GM23338 (cell line): ENCODE measurements around the gene CDK17. TPM values are rescaled to one million over a fixed set of nuclear protein-coding genes. Genes with fewer than 3 reads are reported as not detected.

Experiments
- ATAC-seq: fragments of 200-7000 bp; cut with Tn5 transposase; 3 replicates; pipeline ENCODE4 v1.9.1; 2020
- DNase-seq: peaks from one replicate; pipeline ENCODE4 v3.0.0-alpha.2; 2015; ENCODE audit warnings: low spot score
- H2AFZ ChIP-seq: fragments of 200-600 bp; sonication (generic); 2 replicates; pipeline ENCODE4 v1.8.0; 2016; ENCODE audit warnings: antibody characterized with exemption, mild to moderate bottlenecking, moderate library complexity
- H3F3A ChIP-seq: fragments of 200-600 bp; sonication (generic); replicated peaks from 2 replicates; pipeline ENCODE4 v1.8.0; 2017; ENCODE audit warnings: antibody characterized with exemption, mixed run types, low read depth
- H3K27ac ChIP-seq: fragments of 200-600 bp; sonication (generic); 2 replicates; pipeline ENCODE4 v1.6.1; 2016; ENCODE audit warnings: low read depth
- H3K27me3 ChIP-seq: fragments of 200-600 bp; sonication (generic); 2 replicates; pipeline ENCODE4 v1.8.0; 2016; ENCODE audit warnings: mild to moderate bottlenecking, mixed run types, moderate library complexity; ENCODE audit not compliant: insufficient read depth
- H3K36me3 ChIP-seq: fragments of 200-600 bp; sonication (generic); 2 replicates; pipeline ENCODE4 v1.8.0; 2016; ENCODE audit warnings: mild to moderate bottlenecking; ENCODE audit not compliant: insufficient read depth
- H3K4me1 ChIP-seq: fragments of 200-600 bp; sonication (generic); 2 replicates; pipeline ENCODE4 v1.8.0; 2016; ENCODE audit warnings: mild to moderate bottlenecking, moderate library complexity; ENCODE audit not compliant: insufficient read depth
- H3K4me2 ChIP-seq: fragments of 200-600 bp; sonication (generic); 2 replicates; pipeline ENCODE4 v1.7.1; 2017; ENCODE audit warnings: mixed run types
- H3K4me3 ChIP-seq: fragments of 200-600 bp; sonication (generic); 2 replicates; pipeline ENCODE4 v1.6.1; 2016; ENCODE audit warnings: mixed run types
- H3K79me2 ChIP-seq: fragments of 200-600 bp; sonication (generic); replicated peaks from 2 replicates; pipeline ENCODE4 v1.8.0; 2017; ENCODE audit warnings: mild to moderate bottlenecking; ENCODE audit not compliant: insufficient read depth
- H3K9me2 ChIP-seq: fragments of 200-600 bp; sonication (generic); 2 replicates; pipeline ENCODE4 v1.8.0; 2017; ENCODE audit not compliant: insufficient read depth
- H4K20me1 ChIP-seq: fragments of 200-600 bp; sonication (generic); replicated peaks from 2 replicates; pipeline ENCODE4 v1.8.0; 2017; ENCODE audit warnings: mild to moderate bottlenecking; ENCODE audit not compliant: insufficient read depth
- H3K27ac Mint-ChIP-seq: 2 replicates; pipeline ENCODE4 v1.8.0; 2020; ENCODE audit warnings: inconsistent platforms, mild to moderate bottlenecking, moderate library complexity, mixed read lengths
- H3K27me3 Mint-ChIP-seq: 3 replicates; pipeline ENCODE4 v1.8.0; 2022; ENCODE audit warnings: low read depth, mild to moderate bottlenecking, moderate library complexity, mixed read lengths, inconsistent platforms; ENCODE audit not compliant: insufficient read depth, poor library complexity
- H3K36me3 Mint-ChIP-seq: 3 replicates; pipeline ENCODE4 v1.8.0; 2021; ENCODE audit warnings: low read depth, mild to moderate bottlenecking, inconsistent platforms, moderate library complexity, mixed read lengths
- H3K4me1 Mint-ChIP-seq: 3 replicates; pipeline ENCODE4 v1.8.0; 2020; ENCODE audit warnings: mild to moderate bottlenecking, inconsistent platforms, mixed read lengths
- H3K4me3 Mint-ChIP-seq: 3 replicates; pipeline ENCODE4 v1.8.0; 2021; ENCODE audit warnings: moderate library complexity, mild to moderate bottlenecking, inconsistent platforms, mixed read lengths
- H3K9me3 Mint-ChIP-seq: 3 replicates; pipeline ENCODE4 v1.8.0; 2020; ENCODE audit warnings: moderate library complexity, mild to moderate bottlenecking, inconsistent platforms, mixed read lengths
- CREB1 ChIP-seq: fragments of 250-450 bp; sonication (Bioruptor Pico); IDR thresholded peaks from 2 replicates; pipeline ENCODE4 v1.5.0; 2020; ENCODE audit warnings: low read depth, mild to moderate bottlenecking, moderate library complexity
- EZH2 ChIP-seq: fragments of 200-600 bp; sonication (generic); IDR thresholded peaks from one replicate; pipeline ENCODE4 v1.8.0; 2017; ENCODE audit warnings: antibody characterized with exemption, mild to moderate bottlenecking, low read depth; ENCODE audit not compliant: unreplicated experiment
- EZH2phosphoT487 ChIP-seq: fragments of 200-600 bp; sonication (generic); IDR thresholded peaks from one replicate; pipeline ENCODE4 v1.8.1; 2018; ENCODE audit warnings: antibody characterized with exemption; ENCODE audit not compliant: unreplicated experiment
- JUNB ChIP-seq: IDR thresholded peaks from one replicate; pipeline ENCODE4 v1.6.1; 2016; ENCODE audit warnings: antibody characterized with exemption; ENCODE audit not compliant: unreplicated experiment
- NANOG ChIP-seq: IDR thresholded peaks from 2 replicates; pipeline ENCODE4 v1.6.1; 2016; ENCODE audit warnings: antibody characterized with exemption, borderline replicate concordance
- POLR2AphosphoS5 ChIP-seq: IDR thresholded peaks from 2 replicates; pipeline ENCODE4 v1.6.1; 2016; ENCODE audit warnings: antibody characterized with exemption, low read depth
- REST ChIP-seq: IDR thresholded peaks from one replicate; pipeline ENCODE4 v1.6.1; 2018; ENCODE audit warnings: antibody characterized with exemption; ENCODE audit not compliant: unreplicated experiment
- STAT1 ChIP-seq: IDR thresholded peaks from one replicate; pipeline ENCODE4 v1.6.1; 2016; ENCODE audit warnings: antibody characterized with exemption; ENCODE audit not compliant: unreplicated experiment
- ZNF331 ChIP-seq: fragments of 250-450 bp; sonication (Bioruptor Pico); IDR thresholded peaks from 2 replicates; pipeline ENCODE4 v1.5.0; 2020; ENCODE audit warnings: low read depth, mild to moderate bottlenecking, moderate library complexity
- ZNF462 ChIP-seq: fragments of 250-450 bp; sonication (Bioruptor Pico); IDR thresholded peaks from 2 replicates; pipeline ENCODE4 v1.5.0; 2020; ENCODE audit warnings: mild to moderate bottlenecking, moderate library complexity
- polyA plus RNA-seq: library from polyadenylated mRNA; unstranded; fragments of >200 nt; fragmentation: Nextera tagmentation; extraction: Ambion mirVana; gene quantifications from 2 replicates; pipeline ENCODE4 v1.2.1, GENCODE V29; 2016
- total RNA-seq: library from RNA; depleted of rRNA; stranded (reverse); fragments of >200 nt; shearing (Covaris generic); gene quantifications from 2 replicates; pipeline ENCODE4 v1.2.3, GENCODE V29; 2014
- TF ChIP-seq, protein P1 (sequence below): IDR thresholded peaks from 2 replicates; pipeline ENCODE4 v1.6.1; 2016; ENCODE audit warnings: antibody characterized with exemption

The CDK17 gene
- total and polyA plus RNA-seq, 2 experiments from 2014 or later, result 7.6 to 34.2 TPM

DNA sequence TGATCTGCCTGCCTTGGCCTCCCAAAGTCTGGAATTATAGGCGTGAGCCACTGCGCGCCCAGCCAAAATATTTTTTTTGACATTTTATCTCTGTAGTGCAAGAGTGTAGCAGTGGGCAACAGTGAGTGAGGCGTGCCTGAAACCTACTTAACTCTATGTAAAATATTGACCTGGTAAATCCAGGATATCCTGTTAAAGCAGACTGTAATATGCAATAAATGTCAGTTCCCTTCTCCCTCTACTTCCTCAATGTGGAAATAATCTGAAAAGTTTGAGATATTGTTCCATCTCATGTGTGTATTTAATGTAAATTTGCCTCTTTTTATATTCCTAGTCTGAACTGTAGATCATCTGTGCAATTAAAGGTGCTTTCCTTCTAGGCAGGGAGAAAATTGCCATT, 9.5 kb upstream of the CDK17 start:
- H2AFZ ChIP-seq, result no peak overlapping the region
- no peaks in the 10 kb centered on the region for H3K36me3 ChIP-seq
- H3K79me2 ChIP-seq, result no peaks in the 10 kb centered on the region
- no peaks in the 10 kb centered on the region for H3F3A ChIP-seq
- Mint-ChIP-seq H3K4me1 (no peaks in the 10 kb centered on the region), H3K27ac (no peak overlapping the region), H3K9me3 (no peaks in the 10 kb centered on the region), H3K27me3 (peaks cover 2% of the 10 kb centered on the region), H3K4me3 (no peak overlapping the region), H3K36me3 (no peaks in the 10 kb centered on the region)
- no peaks in the 10 kb centered on the region for H3K4me1 ChIP-seq
- no peak for DNase-seq
- TF ChIP-seq NANOG (no peak), JUNB (no peak)
- TF ChIP-seq, protein P1, sequence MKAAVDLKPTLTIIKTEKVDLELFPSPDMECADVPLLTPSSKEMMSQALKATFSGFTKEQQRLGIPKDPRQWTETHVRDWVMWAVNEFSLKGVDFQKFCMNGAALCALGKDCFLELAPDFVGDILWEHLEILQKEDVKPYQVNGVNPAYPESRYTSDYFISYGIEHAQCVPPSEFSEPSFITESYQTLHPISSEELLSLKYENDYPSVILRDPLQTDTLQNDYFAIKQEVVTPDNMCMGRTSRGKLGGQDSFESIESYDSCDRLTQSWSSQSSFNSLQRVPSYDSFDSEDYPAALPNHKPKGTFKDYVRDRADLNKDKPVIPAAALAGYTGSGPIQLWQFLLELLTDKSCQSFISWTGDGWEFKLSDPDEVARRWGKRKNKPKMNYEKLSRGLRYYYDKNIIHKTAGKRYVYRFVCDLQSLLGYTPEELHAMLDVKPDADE, result no peak
- no peaks in the 10 kb centered on the region for H3K9me2 ChIP-seq
- no peaks in the 10 kb centered on the region for H3K27me3 ChIP-seq
- ATAC-seq, result no peak
- no peak overlapping the region for H3K4me3 ChIP-seq
- H4K20me1 ChIP-seq, result no peaks in the 10 kb centered on the region
- H3K4me2 ChIP-seq, result no peak overlapping the region
- H3K27ac ChIP-seq, result no peak overlapping the region

DNA sequence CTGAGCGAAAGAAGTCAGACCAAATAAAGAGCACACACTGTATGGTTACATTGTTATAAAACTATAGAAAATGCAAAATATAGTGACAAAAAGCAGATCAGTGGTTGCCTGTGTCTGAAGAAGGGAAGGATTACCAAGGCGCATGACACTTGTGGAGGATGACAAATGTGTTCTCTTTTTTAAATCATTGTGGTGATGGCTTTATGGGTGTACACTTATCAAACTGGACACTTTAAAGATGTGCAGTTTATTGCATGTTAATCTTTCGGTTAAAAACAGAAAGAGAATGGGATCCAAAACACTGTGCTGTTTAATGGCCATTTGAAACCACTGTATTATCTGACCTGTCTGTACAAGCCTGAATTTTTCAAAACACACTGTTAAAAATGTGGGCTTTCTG, 8.8 kb upstream of the CDK17 start:
- Mint-ChIP-seq H3K36me3 (no peaks in the 10 kb centered on the region), H3K27me3 (peaks cover 2% of the 10 kb centered on the region), H3K4me1 (peaks cover 4% of the 10 kb centered on the region; the same call in 2 of the 3 replicates), H3K9me3 (no peaks in the 10 kb centered on the region), H3K27ac (no peak overlapping the region), H3K4me3 (no peak overlapping the region)
- H3K27ac ChIP-seq, result no peak overlapping the region
- ATAC-seq (no peak), DNase-seq (no peak)
- no peaks in the 10 kb centered on the region for H4K20me1 ChIP-seq
- no peak overlapping the region for H3K4me2 ChIP-seq
- H3K9me2 ChIP-seq, result no peaks in the 10 kb centered on the region
- no peak overlapping the region for H2AFZ ChIP-seq
- H3K4me1 ChIP-seq, result peaks cover 6% of the 10 kb centered on the region; the same call in 1 of the 2 replicates
- H3F3A ChIP-seq, result no peaks in the 10 kb centered on the region
- H3K36me3 ChIP-seq, result no peaks in the 10 kb centered on the region
- no peaks in the 10 kb centered on the region for H3K79me2 ChIP-seq
- H3K27me3 ChIP-seq, result no peaks in the 10 kb centered on the region
- H3K4me3 ChIP-seq, result no peak overlapping the region
- TF ChIP-seq EZH2phosphoT487, result no peak
- no peak for TF ChIP-seq ZNF462
- no peak for TF ChIP-seq STAT1
- no peak for TF ChIP-seq REST
- no peak for TF ChIP-seq EZH2
- TF ChIP-seq, protein P1, result no peak
- TF ChIP-seq CREB1 (CRISPR knock-in tag), result no peak
- no peak for TF ChIP-seq NANOG
- no peak for TF ChIP-seq POLR2AphosphoS5
- TF ChIP-seq ZNF331, result no peak
